GM23338 (cell line): ENCODE measurements around the gene BBX. TPM values are rescaled to one million over a fixed set of nuclear protein-coding genes. Genes with fewer than 3 reads are reported as not detected.

Source experiments
- ATAC-seq: fragments of 200-7000 bp; cut with Tn5 transposase; 3 replicates; pipeline ENCODE4 v1.9.1; 2020
- DNase-seq: peaks from one replicate; pipeline ENCODE4 v3.0.0-alpha.2; 2015; ENCODE audit warnings: low spot score
- H2AFZ ChIP-seq: fragments of 200-600 bp; sonication (generic); 2 replicates; pipeline ENCODE4 v1.8.0; 2016; ENCODE audit warnings: antibody characterized with exemption, mild to moderate bottlenecking, moderate library complexity
- H3F3A ChIP-seq: fragments of 200-600 bp; sonication (generic); replicated peaks from 2 replicates; pipeline ENCODE4 v1.8.0; 2017; ENCODE audit warnings: antibody characterized with exemption, mixed run types, low read depth
- H3K27ac ChIP-seq: fragments of 200-600 bp; sonication (generic); 2 replicates; pipeline ENCODE4 v1.6.1; 2016; ENCODE audit warnings: low read depth
- H3K27me3 ChIP-seq: fragments of 200-600 bp; sonication (generic); 2 replicates; pipeline ENCODE4 v1.8.0; 2016; ENCODE audit warnings: mild to moderate bottlenecking, mixed run types, moderate library complexity; ENCODE audit not compliant: insufficient read depth
- H3K36me3 ChIP-seq: fragments of 200-600 bp; sonication (generic); 2 replicates; pipeline ENCODE4 v1.8.0; 2016; ENCODE audit warnings: mild to moderate bottlenecking; ENCODE audit not compliant: insufficient read depth
- H3K4me1 ChIP-seq: fragments of 200-600 bp; sonication (generic); 2 replicates; pipeline ENCODE4 v1.8.0; 2016; ENCODE audit warnings: mild to moderate bottlenecking, moderate library complexity; ENCODE audit not compliant: insufficient read depth
- H3K4me2 ChIP-seq: fragments of 200-600 bp; sonication (generic); 2 replicates; pipeline ENCODE4 v1.7.1; 2017; ENCODE audit warnings: mixed run types
- H3K4me3 ChIP-seq: fragments of 200-600 bp; sonication (generic); 2 replicates; pipeline ENCODE4 v1.6.1; 2016; ENCODE audit warnings: mixed run types
- H3K79me2 ChIP-seq: fragments of 200-600 bp; sonication (generic); replicated peaks from 2 replicates; pipeline ENCODE4 v1.8.0; 2017; ENCODE audit warnings: mild to moderate bottlenecking; ENCODE audit not compliant: insufficient read depth
- H3K9me2 ChIP-seq: fragments of 200-600 bp; sonication (generic); 2 replicates; pipeline ENCODE4 v1.8.0; 2017; ENCODE audit not compliant: insufficient read depth
- H4K20me1 ChIP-seq: fragments of 200-600 bp; sonication (generic); replicated peaks from 2 replicates; pipeline ENCODE4 v1.8.0; 2017; ENCODE audit warnings: mild to moderate bottlenecking; ENCODE audit not compliant: insufficient read depth
- H3K27ac Mint-ChIP-seq: 2 replicates; pipeline ENCODE4 v1.8.0; 2020; ENCODE audit warnings: inconsistent platforms, mild to moderate bottlenecking, moderate library complexity, mixed read lengths
- H3K27me3 Mint-ChIP-seq: 3 replicates; pipeline ENCODE4 v1.8.0; 2022; ENCODE audit warnings: low read depth, mild to moderate bottlenecking, moderate library complexity, mixed read lengths, inconsistent platforms; ENCODE audit not compliant: insufficient read depth, poor library complexity
- H3K36me3 Mint-ChIP-seq: 3 replicates; pipeline ENCODE4 v1.8.0; 2021; ENCODE audit warnings: low read depth, mild to moderate bottlenecking, inconsistent platforms, moderate library complexity, mixed read lengths
- H3K4me1 Mint-ChIP-seq: 3 replicates; pipeline ENCODE4 v1.8.0; 2020; ENCODE audit warnings: mild to moderate bottlenecking, inconsistent platforms, mixed read lengths
- H3K4me3 Mint-ChIP-seq: 3 replicates; pipeline ENCODE4 v1.8.0; 2021; ENCODE audit warnings: moderate library complexity, mild to moderate bottlenecking, inconsistent platforms, mixed read lengths
- H3K9me3 Mint-ChIP-seq: 3 replicates; pipeline ENCODE4 v1.8.0; 2020; ENCODE audit warnings: moderate library complexity, mild to moderate bottlenecking, inconsistent platforms, mixed read lengths
- CREB1 ChIP-seq: fragments of 250-450 bp; sonication (Bioruptor Pico); IDR thresholded peaks from 2 replicates; pipeline ENCODE4 v1.5.0; 2020; ENCODE audit warnings: low read depth, mild to moderate bottlenecking, moderate library complexity
- EZH2 ChIP-seq: fragments of 200-600 bp; sonication (generic); IDR thresholded peaks from one replicate; pipeline ENCODE4 v1.8.0; 2017; ENCODE audit warnings: antibody characterized with exemption, mild to moderate bottlenecking, low read depth; ENCODE audit not compliant: unreplicated experiment
- EZH2phosphoT487 ChIP-seq: fragments of 200-600 bp; sonication (generic); IDR thresholded peaks from one replicate; pipeline ENCODE4 v1.8.1; 2018; ENCODE audit warnings: antibody characterized with exemption; ENCODE audit not compliant: unreplicated experiment
- JUNB ChIP-seq: IDR thresholded peaks from one replicate; pipeline ENCODE4 v1.6.1; 2016; ENCODE audit warnings: antibody characterized with exemption; ENCODE audit not compliant: unreplicated experiment
- NANOG ChIP-seq: IDR thresholded peaks from 2 replicates; pipeline ENCODE4 v1.6.1; 2016; ENCODE audit warnings: antibody characterized with exemption, borderline replicate concordance
- POLR2AphosphoS5 ChIP-seq: IDR thresholded peaks from 2 replicates; pipeline ENCODE4 v1.6.1; 2016; ENCODE audit warnings: antibody characterized with exemption, low read depth
- ZNF114 ChIP-seq: fragments of 250-450 bp; sonication (Bioruptor Pico); IDR thresholded peaks from 2 replicates; pipeline ENCODE4 v1.5.0; 2020; ENCODE audit warnings: mild to moderate bottlenecking, moderate library complexity
- ZNF331 ChIP-seq: fragments of 250-450 bp; sonication (Bioruptor Pico); IDR thresholded peaks from 2 replicates; pipeline ENCODE4 v1.5.0; 2020; ENCODE audit warnings: low read depth, mild to moderate bottlenecking, moderate library complexity
- polyA plus RNA-seq: library from polyadenylated mRNA; unstranded; fragments of >200 nt; fragmentation: Nextera tagmentation; extraction: Ambion mirVana; gene quantifications from 2 replicates; pipeline ENCODE4 v1.2.1, GENCODE V29; 2016
- total RNA-seq: library from RNA; depleted of rRNA; stranded (reverse); fragments of >200 nt; shearing (Covaris generic); gene quantifications from 2 replicates; pipeline ENCODE4 v1.2.3, GENCODE V29; 2014
- TF ChIP-seq, protein P1 (sequence below): IDR thresholded peaks from one replicate; pipeline ENCODE4 v1.6.1; 2018; ENCODE audit warnings: antibody characterized with exemption; ENCODE audit not compliant: unreplicated experiment
- TF ChIP-seq, protein P2 (sequence below): IDR thresholded peaks from 2 replicates; pipeline ENCODE4 v1.6.1; 2016; ENCODE audit warnings: antibody characterized with exemption
- TF ChIP-seq, protein P3 (sequence below), 2 experiments: fragments of 200-600 bp in 1 of 2; sonication (generic) in 1 of 2; conservative IDR thresholded peaks; 2 replicates each; pipeline versions ENCODE4 v1.5.1 to v1.6.1; 2016 to 2017; ENCODE audit warnings: antibody characterized with exemption in 2 of 2, low read depth in 2 of 2, mild to moderate bottlenecking in 2 of 2, moderate library complexity in 1 of 2

Gene BBX
- total and polyA plus RNA-seq, 2 experiments from 2014 or later, result 35.2 to 44.1 TPM

DNA sequence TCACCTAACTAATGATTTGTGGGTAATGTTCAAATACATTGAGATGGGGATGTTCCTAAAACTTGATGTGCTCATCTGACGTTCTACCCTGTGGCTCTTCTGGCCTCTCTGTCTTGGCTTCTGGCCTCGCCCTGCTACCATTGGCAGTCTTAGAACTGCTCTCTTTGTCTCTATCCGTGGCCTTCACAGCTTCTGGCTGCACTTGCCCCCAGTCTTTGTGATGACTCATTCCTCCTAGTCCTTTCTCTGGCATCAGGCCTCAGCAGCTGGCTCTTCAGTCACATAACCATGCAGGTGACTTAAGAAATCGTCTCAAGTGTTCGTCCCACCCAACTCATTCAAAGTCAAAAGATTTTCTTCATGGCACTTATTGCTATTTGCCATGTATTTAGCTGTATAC, 188.1 kb downstream of the BBX start (continued):
- TF ChIP-seq, protein P1, sequence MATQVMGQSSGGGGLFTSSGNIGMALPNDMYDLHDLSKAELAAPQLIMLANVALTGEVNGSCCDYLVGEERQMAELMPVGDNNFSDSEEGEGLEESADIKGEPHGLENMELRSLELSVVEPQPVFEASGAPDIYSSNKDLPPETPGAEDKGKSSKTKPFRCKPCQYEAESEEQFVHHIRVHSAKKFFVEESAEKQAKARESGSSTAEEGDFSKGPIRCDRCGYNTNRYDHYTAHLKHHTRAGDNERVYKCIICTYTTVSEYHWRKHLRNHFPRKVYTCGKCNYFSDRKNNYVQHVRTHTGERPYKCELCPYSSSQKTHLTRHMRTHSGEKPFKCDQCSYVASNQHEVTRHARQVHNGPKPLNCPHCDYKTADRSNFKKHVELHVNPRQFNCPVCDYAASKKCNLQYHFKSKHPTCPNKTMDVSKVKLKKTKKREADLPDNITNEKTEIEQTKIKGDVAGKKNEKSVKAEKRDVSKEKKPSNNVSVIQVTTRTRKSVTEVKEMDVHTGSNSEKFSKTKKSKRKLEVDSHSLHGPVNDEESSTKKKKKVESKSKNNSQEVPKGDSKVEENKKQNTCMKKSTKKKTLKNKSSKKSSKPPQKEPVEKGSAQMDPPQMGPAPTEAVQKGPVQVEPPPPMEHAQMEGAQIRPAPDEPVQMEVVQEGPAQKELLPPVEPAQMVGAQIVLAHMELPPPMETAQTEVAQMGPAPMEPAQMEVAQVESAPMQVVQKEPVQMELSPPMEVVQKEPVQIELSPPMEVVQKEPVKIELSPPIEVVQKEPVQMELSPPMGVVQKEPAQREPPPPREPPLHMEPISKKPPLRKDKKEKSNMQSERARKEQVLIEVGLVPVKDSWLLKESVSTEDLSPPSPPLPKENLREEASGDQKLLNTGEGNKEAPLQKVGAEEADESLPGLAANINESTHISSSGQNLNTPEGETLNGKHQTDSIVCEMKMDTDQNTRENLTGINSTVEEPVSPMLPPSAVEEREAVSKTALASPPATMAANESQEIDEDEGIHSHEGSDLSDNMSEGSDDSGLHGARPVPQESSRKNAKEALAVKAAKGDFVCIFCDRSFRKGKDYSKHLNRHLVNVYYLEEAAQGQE, result no peak
- TF ChIP-seq EZH2phosphoT487 (no peak), POLR2AphosphoS5 (no peak), CREB1 (CRISPR knock-in tag) (no peak), EZH2 (no peak)

DNA sequence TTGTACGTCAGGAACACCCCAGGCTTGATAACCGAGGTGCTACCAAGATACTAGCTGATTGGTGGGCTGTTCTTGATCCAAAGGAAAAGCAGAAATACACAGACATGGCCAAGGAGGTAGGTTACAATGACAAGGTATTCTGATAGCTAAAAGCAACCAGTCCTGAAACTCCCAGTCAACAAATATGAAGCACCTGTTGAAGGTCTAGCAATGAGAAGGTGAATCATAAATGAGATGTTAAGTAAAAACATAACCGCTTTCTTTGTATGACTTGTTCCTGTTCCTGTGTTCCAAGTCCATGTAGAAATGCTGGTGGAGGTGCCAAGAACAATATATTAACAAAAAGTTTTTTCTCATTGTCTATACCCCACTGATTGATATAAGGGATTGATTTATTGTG, 194.0 kb downstream of the BBX start:
- Histone ChIP-seq H3F3A (no peaks in the 10 kb centered on the region), H2AFZ (no peak overlapping the region), H3K4me3 (no peak overlapping the region), H3K27me3 (no peaks in the 10 kb centered on the region), H3K9me2 (no peaks in the 10 kb centered on the region), H3K27ac (no peak overlapping the region), H4K20me1 (no peaks in the 10 kb centered on the region), H3K4me1 (no peaks in the 10 kb centered on the region; the same call in 1 of the 2 replicates), H3K36me3 (no peaks in the 10 kb centered on the region), H3K79me2 (no peaks in the 10 kb centered on the region), H3K4me2 (no peak overlapping the region)
- no peaks in the 10 kb centered on the region for H3K27me3 Mint-ChIP-seq
- H3K36me3 Mint-ChIP-seq, result peaks cover 7% of the 10 kb centered on the region; the same call in 2 of the 3 replicates
- ATAC-seq (no peak), DNase-seq (no peak)
- H3K4me3 Mint-ChIP-seq, result no peak overlapping the region
- no peak overlapping the region for H3K27ac Mint-ChIP-seq
- H3K4me1 Mint-ChIP-seq, result peaks cover 10% of the 10 kb centered on the region
- H3K9me3 Mint-ChIP-seq, result no peaks in the 10 kb centered on the region; the same call in 2 of the 3 replicates
- no peak for TF ChIP-seq EZH2phosphoT487
- TF ChIP-seq EZH2, result no peak

DNA sequence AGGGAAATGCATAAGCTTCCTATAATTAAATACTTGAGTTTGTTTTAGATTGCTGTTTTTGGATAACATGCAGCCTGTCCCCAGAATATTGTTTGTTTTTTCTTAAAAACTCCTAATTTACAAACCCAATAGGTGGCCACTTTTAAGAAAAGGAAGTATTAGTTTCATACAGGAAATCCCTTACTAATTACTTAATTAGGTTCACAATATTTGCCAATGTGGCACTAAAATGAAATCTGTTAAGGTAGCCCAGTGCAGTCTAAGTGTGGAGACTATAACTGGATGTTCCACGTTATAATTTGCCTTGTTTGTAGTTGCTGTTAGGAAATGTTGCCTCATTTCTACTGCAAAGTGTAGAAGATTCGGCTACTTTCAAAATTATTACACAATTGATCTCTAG, 195.8 kb downstream of the BBX start:
- Histone ChIP-seq H3K36me3 (no peaks in the 10 kb centered on the region), H3K4me3 (no peak overlapping the region), H3K9me2 (no peaks in the 10 kb centered on the region), H4K20me1 (no peaks in the 10 kb centered on the region), H3K79me2 (no peaks in the 10 kb centered on the region; the same call in 1 of the 2 replicates), H3K4me1 (no peaks in the 10 kb centered on the region; the same call in 1 of the 2 replicates), H2AFZ (no peak overlapping the region), H3K4me2 (no peak overlapping the region), H3K27me3 (no peaks in the 10 kb centered on the region), H3F3A (no peaks in the 10 kb centered on the region), H3K27ac (no peak overlapping the region)
- Mint-ChIP-seq H3K4me1 (peaks cover 10% of the 10 kb centered on the region), H3K36me3 (peaks cover 8% of the 10 kb centered on the region; the same call in 2 of the 3 replicates), H3K4me3 (no peak overlapping the region), H3K27me3 (peaks cover 2% of the 10 kb centered on the region), H3K9me3 (peaks cover 3% of the 10 kb centered on the region; the same call in 1 of the 3 replicates), H3K27ac (no peak overlapping the region)
- DNase-seq, result no peak
- no peak for ATAC-seq
- TF ChIP-seq, protein P2, sequence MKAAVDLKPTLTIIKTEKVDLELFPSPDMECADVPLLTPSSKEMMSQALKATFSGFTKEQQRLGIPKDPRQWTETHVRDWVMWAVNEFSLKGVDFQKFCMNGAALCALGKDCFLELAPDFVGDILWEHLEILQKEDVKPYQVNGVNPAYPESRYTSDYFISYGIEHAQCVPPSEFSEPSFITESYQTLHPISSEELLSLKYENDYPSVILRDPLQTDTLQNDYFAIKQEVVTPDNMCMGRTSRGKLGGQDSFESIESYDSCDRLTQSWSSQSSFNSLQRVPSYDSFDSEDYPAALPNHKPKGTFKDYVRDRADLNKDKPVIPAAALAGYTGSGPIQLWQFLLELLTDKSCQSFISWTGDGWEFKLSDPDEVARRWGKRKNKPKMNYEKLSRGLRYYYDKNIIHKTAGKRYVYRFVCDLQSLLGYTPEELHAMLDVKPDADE, result no peak
- TF ChIP-seq ZNF114 (CRISPR knock-in tag), result no peak
- TF ChIP-seq JUNB, result no peak
- no peak for TF ChIP-seq CREB1 (CRISPR knock-in tag)
- no peak for TF ChIP-seq POLR2AphosphoS5
- TF ChIP-seq EZH2phosphoT487, result no peak
- TF ChIP-seq NANOG, result no peak
- no peak for TF ChIP-seq ZNF331 (CRISPR knock-in tag)
- TF ChIP-seq EZH2, result no peak
- TF ChIP-seq, protein P3, sequence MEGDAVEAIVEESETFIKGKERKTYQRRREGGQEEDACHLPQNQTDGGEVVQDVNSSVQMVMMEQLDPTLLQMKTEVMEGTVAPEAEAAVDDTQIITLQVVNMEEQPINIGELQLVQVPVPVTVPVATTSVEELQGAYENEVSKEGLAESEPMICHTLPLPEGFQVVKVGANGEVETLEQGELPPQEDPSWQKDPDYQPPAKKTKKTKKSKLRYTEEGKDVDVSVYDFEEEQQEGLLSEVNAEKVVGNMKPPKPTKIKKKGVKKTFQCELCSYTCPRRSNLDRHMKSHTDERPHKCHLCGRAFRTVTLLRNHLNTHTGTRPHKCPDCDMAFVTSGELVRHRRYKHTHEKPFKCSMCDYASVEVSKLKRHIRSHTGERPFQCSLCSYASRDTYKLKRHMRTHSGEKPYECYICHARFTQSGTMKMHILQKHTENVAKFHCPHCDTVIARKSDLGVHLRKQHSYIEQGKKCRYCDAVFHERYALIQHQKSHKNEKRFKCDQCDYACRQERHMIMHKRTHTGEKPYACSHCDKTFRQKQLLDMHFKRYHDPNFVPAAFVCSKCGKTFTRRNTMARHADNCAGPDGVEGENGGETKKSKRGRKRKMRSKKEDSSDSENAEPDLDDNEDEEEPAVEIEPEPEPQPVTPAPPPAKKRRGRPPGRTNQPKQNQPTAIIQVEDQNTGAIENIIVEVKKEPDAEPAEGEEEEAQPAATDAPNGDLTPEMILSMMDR (conservative IDR thresholded peaks at IDR 0.05; ENCODE audit: low read depth in 2 of 2), result no peak
- TF ChIP-seq, protein P1, result no peak
